Bronchial epithelial cell (primary cell): ENCODE data around the gene MAGEA10. TPM values are rescaled to one million over a fixed set of nuclear protein-coding genes. Genes with fewer than 3 reads are reported as not detected.
"Not testable (repeated sequence)": the region's sequence is repeated elsewhere in the genome, so short reads cannot be mapped to it uniquely, and the experiment has no call there.

ENCODE experiments used
- DNase-seq: peaks from one replicate; pipeline ENCODE4 v3.0.0-alpha.2; 2010; ENCODE audit warnings: low read depth
- FAIRE-seq: peaks from 2 replicates; lab custom pipeline; 2011; peaks lifted over from hg19 to GRCh38; lab: Jason Lieb, UNC
- H3K27me3 ChIP-seq: 2 replicates; pipeline ENCODE4 v1.5.1; 2011; ENCODE audit warnings: low read length; ENCODE audit not compliant: control insufficient read depth, insufficient read depth
- H3K36me3 ChIP-seq: 2 replicates; pipeline ENCODE4 v1.5.1; 2011; ENCODE audit warnings: low read length; ENCODE audit not compliant: control insufficient read depth, insufficient read depth
- H3K4me3 ChIP-seq: 2 replicates; pipeline ENCODE4 v1.5.1; 2011; ENCODE audit warnings: mild to moderate bottlenecking, low read depth, low read length, control low read depth
- CTCF ChIP-seq: IDR thresholded peaks from 2 replicates; pipeline ENCODE4 v1.5.1; 2011; ENCODE audit warnings: mild to moderate bottlenecking, moderate library complexity, low read length, control low read depth, inconsistent platforms; ENCODE audit not compliant: insufficient read depth, severe bottlenecking
- total RNA-seq: library from RNA; depleted of rRNA; stranded (reverse); fragments of >200 nt; gene quantifications from 2 replicates; pipeline ENCODE4 v1.2.1, GENCODE V29; 2014

The MAGEA10 gene
- total RNA-seq, result not detected in 2 replicates

GRCh38 chrX:152138388-152138784, at the start of gene MAGEA10:
MAGEA10 (minus strand) TSS chrX:152138577; CDS start chrX:152135620, 2,957 bp downstream.
- no peaks in the 10 kb centered on the region for H3K36me3 ChIP-seq
- DNase-seq (no peak), FAIRE-seq (no peak)
- no peak within 1 kb of the TSS for H3K4me3 ChIP-seq
- no peak for TF ChIP-seq CTCF
- no peaks in the 10 kb centered on the region for H3K27me3 ChIP-seq

- TF ChIP-seq CTCF, result no peak
- FAIRE-seq (no peak), DNase-seq (no peak)
- Histone ChIP-seq H3K27me3 (no peaks in the 10 kb centered on the region), H3K36me3 (no peaks in the 10 kb centered on the region), H3K4me3 (no peak overlapping the region)
Measured at GRCh38 chrX:152177497-152178269, 39.3 kb upstream of the MAGEA10 start.

- Histone ChIP-seq H3K4me3 (no peak overlapping the region), H3K27me3 (no peaks in the 10 kb centered on the region), H3K36me3 (no peaks in the 10 kb centered on the region)
- FAIRE-seq (no peak), DNase-seq (no peak)
- TF ChIP-seq CTCF, result no peak
Measured at GRCh38 chrX:152177052-152177451, 38.7 kb upstream of the MAGEA10 start.

- not testable (repeated sequence) for DNase-seq, H3K27me3 ChIP-seq, H3K36me3 ChIP-seq, FAIRE-seq, H3K4me3 ChIP-seq
Measured at GRCh38 chrX:152175892-152176291, 37.5 kb upstream of the MAGEA10 start.

DNA sequence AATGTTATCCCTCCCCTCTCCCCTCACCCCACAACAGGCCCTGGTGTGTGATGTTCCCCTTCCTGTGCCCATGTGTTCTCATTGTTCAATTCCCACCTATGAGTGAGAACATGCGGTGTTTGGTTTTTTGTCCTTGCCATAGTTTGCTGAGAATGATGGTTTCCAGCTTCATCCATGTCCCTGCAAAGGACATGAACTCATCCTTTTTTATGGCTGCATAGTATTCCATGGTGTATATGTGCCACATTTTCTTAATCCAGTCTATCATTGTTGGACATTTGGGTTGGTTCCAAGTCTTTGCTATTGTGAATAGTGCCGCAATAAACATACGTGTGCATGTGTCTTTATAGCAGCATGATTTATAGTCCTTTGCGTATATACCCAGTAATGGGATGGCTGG, 35.5 kb upstream of the MAGEA10 start:
- FAIRE-seq, result not testable (repeated sequence)

GRCh38 chrX:152170621-152171020, 32.2 kb upstream of the MAGEA10 start:
- Histone ChIP-seq H3K36me3 (no peaks in the 10 kb centered on the region), H3K4me3 (no peak overlapping the region), H3K27me3 (no peaks in the 10 kb centered on the region)
- DNase-seq (no peak), FAIRE-seq (no peak)
- no peak for TF ChIP-seq CTCF

More for the DNA sequence above, 35.5 kb upstream of the MAGEA10 start:
- not testable (repeated sequence) for H3K27me3 ChIP-seq, H3K4me3 ChIP-seq, DNase-seq, H3K36me3 ChIP-seq
